UCSD-AML1 (cell line): ENCODE results near the gene TDRD12.
"Not testable (repeated sequence)": the region's sequence is repeated elsewhere in the genome, so short reads cannot be mapped to it uniquely, and the experiment has no call there.

ENCODE experiments used
- DNase-seq: peaks from one replicate; lab custom pipeline; 2025; ENCODE audit not compliant: unreplicated experiment; lab: John Stamatoyannopoulos, UW

The TDRD12 gene

GRCh38 chr19:32746631-32747196, 27.1 kb downstream of the TDRD12 start:
- DNase-seq: not testable (repeated sequence)

DNA sequence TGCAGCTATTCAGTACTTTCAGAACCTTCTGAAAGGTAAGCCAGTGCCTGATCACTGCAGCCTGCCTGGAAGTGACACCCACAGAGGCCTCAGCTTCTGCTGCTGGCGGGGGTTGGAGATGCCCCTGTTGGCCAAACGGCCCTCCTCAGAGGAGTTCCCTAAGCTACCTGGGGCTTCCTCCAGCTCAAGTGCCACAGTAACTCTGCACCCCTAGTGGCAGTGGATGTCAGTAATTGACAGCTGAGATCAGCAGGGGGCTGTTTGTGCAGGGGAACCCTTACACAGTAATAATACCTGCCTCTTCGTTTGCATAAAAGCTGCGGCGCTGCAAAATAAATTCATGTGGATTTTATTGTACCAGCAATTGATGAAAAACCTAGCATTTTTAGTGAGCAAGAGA, 28.9 kb downstream of the TDRD12 start:
- DNase-seq: no peak

GRCh38 chr19:32748948-32749347, 29.4 kb downstream of the TDRD12 start:
- DNase-seq: no peak

- no peak for DNase-seq
Measured at GRCh38 chr19:32749361-32749760, 29.8 kb downstream of the TDRD12 start.

- no peak for DNase-seq
Measured at GRCh38 chr19:32750441-32751055, 31.0 kb downstream of the TDRD12 start.

DNA sequence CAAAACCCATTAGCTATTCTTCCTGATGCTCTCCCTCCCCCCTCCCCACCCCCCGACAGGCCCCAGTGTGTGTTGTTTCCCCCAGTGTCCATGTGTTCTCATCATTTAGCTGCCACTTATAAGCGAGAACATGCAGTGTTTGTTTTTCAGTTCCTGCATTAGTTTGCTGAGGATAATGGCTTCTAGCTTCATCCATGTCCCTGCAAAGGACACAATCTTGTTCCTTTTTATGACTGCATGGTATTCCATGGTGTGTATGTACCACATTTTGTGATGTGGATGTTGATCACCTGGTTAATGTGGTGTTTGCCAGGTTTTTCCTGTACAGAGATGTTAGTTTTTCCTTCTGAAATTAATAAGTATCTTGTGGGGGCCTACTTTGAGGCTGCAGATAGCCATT, 31.5 kb downstream of the TDRD12 start:
- DNase-seq: no peak

DNA sequence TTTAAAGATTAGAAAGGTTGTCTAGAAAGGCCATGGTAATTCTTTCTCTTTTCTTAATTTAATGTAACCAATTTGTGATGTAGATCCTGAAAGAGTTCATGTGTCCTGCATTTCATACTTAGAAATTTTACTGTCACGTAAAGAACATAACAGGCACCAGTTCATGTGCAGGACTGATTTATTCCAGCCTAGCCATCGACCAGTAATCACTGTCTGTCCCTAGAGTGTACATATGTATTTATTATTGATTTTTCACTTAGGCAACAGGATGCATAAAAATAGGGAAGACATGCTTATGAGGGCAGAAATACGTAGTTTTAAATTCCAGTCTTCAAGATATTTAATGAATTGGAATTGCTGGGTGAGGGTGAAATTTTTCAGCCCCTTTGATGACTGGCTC, 37.6 kb downstream of the TDRD12 start:
- DNase-seq: no peak

GRCh38 chr19:32765365-32765764, 45.8 kb downstream of the TDRD12 start:
- DNase-seq: not testable (repeated sequence)

- no peak for DNase-seq
Measured at GRCh38 chr19:32767951-32768679, 48.5 kb downstream of the TDRD12 start.

- DNase-seq: no peak
Measured at GRCh38 chr19:32771596-32771995, 52.0 kb downstream of the TDRD12 start.

DNA sequence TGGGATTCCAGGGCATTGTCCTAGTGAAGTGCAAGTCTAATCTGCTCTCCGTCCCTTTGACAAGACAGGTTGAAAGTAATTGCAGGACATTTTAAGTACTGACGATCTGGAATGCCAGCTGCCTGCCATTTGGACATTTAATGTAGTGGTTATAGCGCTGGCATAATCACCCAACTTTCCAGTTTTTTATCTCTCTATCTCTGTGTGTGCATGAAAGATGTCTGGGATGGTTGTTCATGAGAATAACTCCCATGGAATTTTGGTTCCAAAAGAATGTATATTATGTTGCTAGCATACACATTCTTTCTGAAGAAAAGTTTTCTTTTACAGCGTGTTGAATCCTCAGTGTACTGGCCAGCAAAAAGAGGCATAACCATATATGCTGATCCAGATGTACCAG, 53.6 kb downstream of the TDRD12 start:
- no peak for DNase-seq

DNA sequence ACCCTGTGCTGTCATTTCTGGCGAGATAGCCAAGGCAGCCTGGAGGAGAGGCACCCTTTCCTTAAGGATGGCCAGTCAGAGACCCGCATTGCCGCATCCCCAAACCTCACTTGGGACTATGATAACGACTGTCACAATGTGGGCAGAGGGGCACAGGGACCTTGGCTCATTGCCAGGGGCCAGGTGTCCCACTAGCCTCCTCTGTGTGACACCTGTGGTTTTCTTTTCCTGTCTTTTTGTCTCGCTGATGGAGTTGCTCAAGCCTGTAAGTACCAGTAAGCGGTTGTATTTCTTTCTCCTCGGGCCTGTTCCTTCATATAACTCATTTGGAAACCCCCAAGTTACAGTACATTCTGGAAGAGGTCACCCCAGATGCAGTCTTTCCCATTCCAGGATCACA, 59.5 kb downstream of the TDRD12 start:
- DNase-seq: no peak

- DNase-seq: no peak
Measured at GRCh38 chr19:32781280-32781679, 61.7 kb downstream of the TDRD12 start.

- DNase-seq: not testable (repeated sequence)
Measured at GRCh38 chr19:32782089-32782488, 62.5 kb downstream of the TDRD12 start.

GRCh38 chr19:32787161-32787813, 67.7 kb downstream of the TDRD12 start:
- not testable (repeated sequence) for DNase-seq

GRCh38 chr19:32787895-32788294, 68.3 kb downstream of the TDRD12 start:
- DNase-seq: not testable (repeated sequence)

DNA sequence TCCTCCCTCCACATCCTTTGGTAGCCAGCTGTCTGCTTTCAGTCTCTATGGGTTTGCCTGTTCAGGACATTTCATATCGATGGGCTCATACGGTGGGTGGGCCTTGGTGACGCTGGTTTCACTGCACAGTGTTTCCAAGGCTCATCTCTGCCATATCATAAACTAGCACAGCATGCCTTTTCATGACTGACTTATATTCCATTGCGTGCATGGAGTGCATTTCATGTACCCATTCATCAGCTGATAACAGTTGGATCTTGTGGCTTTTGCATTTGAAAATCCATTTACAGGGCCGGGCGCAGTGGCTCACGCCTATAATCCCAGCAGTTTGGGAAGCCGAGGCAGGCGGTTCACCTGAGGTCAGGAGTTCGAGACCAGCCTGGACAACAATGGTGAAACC, 69.9 kb downstream of the TDRD12 start:
- DNase-seq: no peak

DNA sequence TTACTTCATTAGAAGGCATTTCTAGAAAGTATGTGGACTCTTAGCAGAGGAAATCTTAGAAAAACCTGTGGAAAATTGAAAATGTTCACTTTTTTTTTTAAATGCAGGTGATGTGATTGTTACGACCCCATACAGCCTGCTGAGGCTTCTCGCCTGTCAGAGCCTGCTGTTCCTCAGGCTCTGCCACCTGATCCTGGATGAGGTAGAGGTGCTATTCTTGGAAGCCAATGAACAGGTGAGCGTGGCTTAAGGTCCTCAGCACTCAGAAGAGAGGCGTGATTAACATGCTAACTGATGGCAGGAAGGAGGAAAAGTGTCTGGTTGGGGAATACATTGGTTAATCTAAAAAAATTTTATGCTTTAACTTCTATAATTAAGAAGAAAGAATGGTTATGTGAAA, 78.6 kb downstream of the TDRD12 start:
- DNase-seq: no peak

GRCh38 chr19:32800191-32800590, 80.6 kb downstream of the TDRD12 start:
- no peak for DNase-seq

DNA sequence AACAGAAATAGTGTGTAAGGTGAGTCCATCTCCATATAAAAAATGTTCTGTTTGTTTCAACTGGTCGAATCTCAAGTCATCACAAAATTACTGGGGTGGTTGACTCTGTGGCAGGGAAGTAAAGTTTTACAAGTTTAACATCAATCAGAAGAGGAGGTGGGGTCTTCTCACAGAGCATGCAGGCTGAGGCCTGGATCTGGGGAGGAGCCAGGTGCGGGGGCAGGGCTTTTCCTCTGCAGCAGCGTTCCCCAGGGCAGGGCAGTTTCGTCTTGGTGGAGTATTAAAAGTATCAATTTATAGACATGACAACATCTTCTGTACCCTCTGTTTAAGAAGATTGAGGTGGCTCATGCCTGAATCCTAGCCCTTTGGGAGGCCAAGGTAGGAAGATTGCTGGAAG, 81.2 kb downstream of the TDRD12 start:
- no peak for DNase-seq

- no peak for DNase-seq
Measured at GRCh38 chr19:32802840-32803239, 83.3 kb downstream of the TDRD12 start.

GRCh38 chr19:32808236-32808635, 88.7 kb downstream of the TDRD12 start:
- DNase-seq: no peak
